HEK293 (cell line): ENCODE measurements around the gene DNAJB6.

Experiments
- ZNF292 ChIP-seq: fragments of 450-650 bp; formaldehyde crosslinking; IDR thresholded peaks from 2 replicates; pipeline ENCODE4 v1.5.1; 2016; ENCODE audit warnings: low read depth, missing biosample characterization, missing genetic modification characterization, borderline replicate concordance
- ZNF350 ChIP-seq: fragments of 450-650 bp; formaldehyde crosslinking; IDR thresholded peaks from 2 replicates; pipeline ENCODE4 v1.5.0; 2017; ENCODE audit warnings: missing biosample characterization, mild to moderate bottlenecking, missing genetic modification characterization
- ZNF555 ChIP-seq: fragments of 450-650 bp; formaldehyde crosslinking; conservative IDR thresholded peaks from 2 replicates; pipeline ENCODE4 v1.5.1; 2017; ENCODE audit warnings: missing biosample characterization, mild to moderate bottlenecking, missing genetic modification characterization, inconsistent platforms
- TF ChIP-seq, protein P1 (sequence below): fragments of 450-650 bp; formaldehyde crosslinking; IDR thresholded peaks from 2 replicates; pipeline ENCODE4 v1.5.1; 2016; ENCODE audit warnings: missing biosample characterization, missing genetic modification characterization
- TF ChIP-seq, protein P2 (sequence below): fragments of 450-650 bp; formaldehyde crosslinking; IDR thresholded peaks from 2 replicates; pipeline ENCODE4 v1.5.1; 2016; ENCODE audit warnings: missing biosample characterization, missing genetic modification characterization

DNA sequence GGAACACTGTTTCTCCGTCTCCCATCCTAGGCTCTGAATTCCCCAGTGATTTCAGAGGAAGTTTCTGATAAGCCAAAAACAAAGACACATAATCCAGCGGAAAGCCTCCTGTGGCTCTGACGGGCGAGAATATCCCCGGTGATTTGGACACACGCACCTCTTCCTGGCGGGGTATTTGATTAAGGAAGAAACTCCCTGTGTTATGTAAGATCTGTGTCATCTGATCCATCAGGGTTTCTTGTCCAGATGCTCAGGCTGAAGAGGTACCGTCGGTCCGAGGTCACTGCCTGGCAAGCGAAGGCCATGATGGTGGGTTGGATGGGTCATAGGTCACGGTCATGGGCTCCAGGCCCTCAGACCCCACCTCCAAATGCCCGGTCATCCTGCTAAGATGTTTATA, 39.6 kb upstream of the DNAJB6 start:
- TF ChIP-seq, protein P1, sequence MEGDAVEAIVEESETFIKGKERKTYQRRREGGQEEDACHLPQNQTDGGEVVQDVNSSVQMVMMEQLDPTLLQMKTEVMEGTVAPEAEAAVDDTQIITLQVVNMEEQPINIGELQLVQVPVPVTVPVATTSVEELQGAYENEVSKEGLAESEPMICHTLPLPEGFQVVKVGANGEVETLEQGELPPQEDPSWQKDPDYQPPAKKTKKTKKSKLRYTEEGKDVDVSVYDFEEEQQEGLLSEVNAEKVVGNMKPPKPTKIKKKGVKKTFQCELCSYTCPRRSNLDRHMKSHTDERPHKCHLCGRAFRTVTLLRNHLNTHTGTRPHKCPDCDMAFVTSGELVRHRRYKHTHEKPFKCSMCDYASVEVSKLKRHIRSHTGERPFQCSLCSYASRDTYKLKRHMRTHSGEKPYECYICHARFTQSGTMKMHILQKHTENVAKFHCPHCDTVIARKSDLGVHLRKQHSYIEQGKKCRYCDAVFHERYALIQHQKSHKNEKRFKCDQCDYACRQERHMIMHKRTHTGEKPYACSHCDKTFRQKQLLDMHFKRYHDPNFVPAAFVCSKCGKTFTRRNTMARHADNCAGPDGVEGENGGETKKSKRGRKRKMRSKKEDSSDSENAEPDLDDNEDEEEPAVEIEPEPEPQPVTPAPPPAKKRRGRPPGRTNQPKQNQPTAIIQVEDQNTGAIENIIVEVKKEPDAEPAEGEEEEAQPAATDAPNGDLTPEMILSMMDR (tag by site-specific recombination): no peak
- TF ChIP-seq, protein P2, sequence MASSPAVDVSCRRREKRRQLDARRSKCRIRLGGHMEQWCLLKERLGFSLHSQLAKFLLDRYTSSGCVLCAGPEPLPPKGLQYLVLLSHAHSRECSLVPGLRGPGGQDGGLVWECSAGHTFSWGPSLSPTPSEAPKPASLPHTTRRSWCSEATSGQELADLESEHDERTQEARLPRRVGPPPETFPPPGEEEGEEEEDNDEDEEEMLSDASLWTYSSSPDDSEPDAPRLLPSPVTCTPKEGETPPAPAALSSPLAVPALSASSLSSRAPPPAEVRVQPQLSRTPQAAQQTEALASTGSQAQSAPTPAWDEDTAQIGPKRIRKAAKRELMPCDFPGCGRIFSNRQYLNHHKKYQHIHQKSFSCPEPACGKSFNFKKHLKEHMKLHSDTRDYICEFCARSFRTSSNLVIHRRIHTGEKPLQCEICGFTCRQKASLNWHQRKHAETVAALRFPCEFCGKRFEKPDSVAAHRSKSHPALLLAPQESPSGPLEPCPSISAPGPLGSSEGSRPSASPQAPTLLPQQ (tag by site-specific recombination): no peak
- no peak for TF ChIP-seq ZNF292 (tag by site-specific recombination)
- TF ChIP-seq ZNF350 (tag by site-specific recombination): no peak
- TF ChIP-seq ZNF555: no peak
